HEK293 (cell line): ENCODE data around the gene EMP1.

Source experiments
- CTCF ChIA-PET: fragments of 350-600 bp; formaldehyde crosslinking; extraction: SDS; loops from one replicate; lab custom pipeline; 2021; ENCODE audit warnings: antibody characterized with exemption; lab: Yijun Ruan, JAX
- POLR2A ChIA-PET: fragments of 300-600 bp; formaldehyde crosslinking; extraction: SDS; loops from one replicate; lab custom pipeline; 2020; ENCODE audit warnings: antibody characterized with exemption, inconsistent platforms; lab: Yijun Ruan, JAX
- H3K27ac ChIP-seq: fragments of 200-500 bp; sonication (Bioruptor generic); 2 replicates; pipeline ENCODE4 v1.5.1; 2014; ENCODE audit warnings: low read depth, low read length, control low read depth, inconsistent platforms; ENCODE audit errors: extremely low read depth
- H3K36me3 ChIP-seq, 2 experiments: fragments of 200-500 bp in 1 of 2; sonication (Bioruptor generic) in 1 of 2; 1 replicate in 1 of 2; 2 replicates in 1 of 2; pipeline ENCODE4 v1.5.1; 2014 to 2017; ENCODE audit warnings: inconsistent platforms in 2 of 2, low read length in 2 of 2; ENCODE audit not compliant: control insufficient read depth in 2 of 2, insufficient read depth in 1 of 2
- H3K4me1 ChIP-seq: fragments of 200-500 bp; sonication (Bioruptor generic); 2 replicates; pipeline ENCODE4 v1.5.1; 2014; ENCODE audit warnings: mild to moderate bottlenecking, low read length, inconsistent platforms; ENCODE audit not compliant: control insufficient read depth, insufficient read depth
- H3K4me3 ChIP-seq: 2 replicates; pipeline ENCODE4 v1.5.1; 2011; ENCODE audit warnings: low read depth, mild to moderate bottlenecking, control low read depth, low read length, moderate library complexity
- H3K9me3 ChIP-seq: fragments of 200-500 bp; sonication (Bioruptor generic); 2 replicates; pipeline ENCODE4 v1.5.1; 2014; ENCODE audit warnings: low read depth, low read length, inconsistent platforms; ENCODE audit not compliant: control insufficient read depth, insufficient read depth
- GLI2 ChIP-seq: fragments of 450-650 bp; formaldehyde crosslinking; IDR thresholded peaks from 2 replicates; pipeline ENCODE4; 2017; ENCODE audit warnings: missing biosample characterization, missing genetic modification characterization, low read depth, borderline replicate concordance
- GLIS2 ChIP-seq: fragments of 450-650 bp; formaldehyde crosslinking; IDR thresholded peaks from 2 replicates; pipeline ENCODE4 v1.5.1; 2016; ENCODE audit warnings: missing biosample characterization, missing genetic modification characterization
- KLF7 ChIP-seq: fragments of 450-650 bp; formaldehyde crosslinking; IDR thresholded peaks from 2 replicates; pipeline ENCODE4 v1.5.1; 2016; ENCODE audit warnings: missing biosample characterization, missing genetic modification characterization, borderline replicate concordance
- MEIS1 ChIP-seq: sonication (generic); formaldehyde crosslinking; IDR thresholded peaks from 2 replicates; pipeline ENCODE4 v1.8.1; 2022; ENCODE audit warnings: missing genetic modification reagents, mild to moderate bottlenecking, borderline replicate concordance
- OVOL3 ChIP-seq: fragments of 450-650 bp; formaldehyde crosslinking; IDR thresholded peaks from 2 replicates; pipeline ENCODE4 v1.5.1; 2016; ENCODE audit warnings: missing biosample characterization, missing genetic modification characterization
- ZBTB20 ChIP-seq: fragments of 450-650 bp; formaldehyde crosslinking; IDR thresholded peaks from 2 replicates; pipeline ENCODE4 v1.5.1; 2016; ENCODE audit warnings: missing biosample characterization, missing genetic modification characterization
- ZBTB7A ChIP-seq: fragments of 450-650 bp; formaldehyde crosslinking; IDR thresholded peaks from 2 replicates; pipeline ENCODE4 v1.5.1; 2016; ENCODE audit warnings: low read depth, missing biosample characterization, missing genetic modification characterization
- ZEB2 ChIP-seq: fragments of 450-650 bp; formaldehyde crosslinking; IDR thresholded peaks from 2 replicates; pipeline ENCODE4 v1.5.1; 2016; ENCODE audit warnings: missing biosample characterization, missing genetic modification characterization
- ZNF157 ChIP-seq: fragments of 450-650 bp; formaldehyde crosslinking; IDR thresholded peaks from 2 replicates; pipeline ENCODE4 v1.5.1; 2016; ENCODE audit warnings: missing biosample characterization, missing genetic modification characterization
- ZNF2 ChIP-seq: fragments of 450-650 bp; formaldehyde crosslinking; IDR thresholded peaks from 2 replicates; pipeline ENCODE4 v1.5.1; 2016; ENCODE audit warnings: missing biosample characterization, missing genetic modification characterization
- ZNF391 ChIP-seq: fragments of 450-650 bp; formaldehyde crosslinking; IDR thresholded peaks from 2 replicates; pipeline ENCODE4 v1.5.1; 2016; ENCODE audit warnings: low read depth, missing biosample characterization, missing genetic modification characterization, borderline replicate concordance
- ZNF521 ChIP-seq: fragments of 450-650 bp; formaldehyde crosslinking; IDR thresholded peaks from 2 replicates; pipeline ENCODE4 v1.5.1; 2017; ENCODE audit warnings: missing biosample characterization, mild to moderate bottlenecking, missing genetic modification characterization
- ZNF610 ChIP-seq: fragments of 450-650 bp; formaldehyde crosslinking; IDR thresholded peaks from 2 replicates; pipeline ENCODE4 v1.5.1; 2016; ENCODE audit warnings: missing biosample characterization, missing genetic modification characterization, borderline replicate concordance
- ZNF623 ChIP-seq: fragments of 450-650 bp; formaldehyde crosslinking; IDR thresholded peaks from 2 replicates; pipeline ENCODE4 v1.5.1; 2016; ENCODE audit warnings: missing biosample characterization, missing genetic modification characterization
- ZNF843 ChIP-seq: fragments of 450-650 bp; formaldehyde crosslinking; IDR thresholded peaks from 2 replicates; pipeline ENCODE4 v1.5.1; 2016; ENCODE audit warnings: missing biosample characterization, missing genetic modification characterization
- TF ChIP-seq, protein P1 (sequence below): fragments of 450-650 bp; formaldehyde crosslinking; IDR thresholded peaks from 2 replicates; pipeline ENCODE4 v1.5.1; 2016; ENCODE audit warnings: missing biosample characterization, missing genetic modification characterization
- TF ChIP-seq, protein P2 (sequence below): fragments of 450-650 bp; formaldehyde crosslinking; IDR thresholded peaks from 2 replicates; pipeline ENCODE4 v1.5.1; 2016; ENCODE audit warnings: missing biosample characterization, missing genetic modification characterization
- TF ChIP-seq, protein P3 (sequence below): fragments of 450-650 bp; formaldehyde crosslinking; IDR thresholded peaks from 2 replicates; pipeline ENCODE4 v1.5.1; 2016; ENCODE audit warnings: missing biosample characterization, missing genetic modification characterization
- TF ChIP-seq, protein P4 (sequence below): fragments of 450-650 bp; formaldehyde crosslinking; IDR thresholded peaks from 2 replicates; pipeline ENCODE4 v1.5.0; 2017; ENCODE audit warnings: missing biosample characterization, missing genetic modification characterization, borderline replicate concordance

EMP1 gene

DNA sequence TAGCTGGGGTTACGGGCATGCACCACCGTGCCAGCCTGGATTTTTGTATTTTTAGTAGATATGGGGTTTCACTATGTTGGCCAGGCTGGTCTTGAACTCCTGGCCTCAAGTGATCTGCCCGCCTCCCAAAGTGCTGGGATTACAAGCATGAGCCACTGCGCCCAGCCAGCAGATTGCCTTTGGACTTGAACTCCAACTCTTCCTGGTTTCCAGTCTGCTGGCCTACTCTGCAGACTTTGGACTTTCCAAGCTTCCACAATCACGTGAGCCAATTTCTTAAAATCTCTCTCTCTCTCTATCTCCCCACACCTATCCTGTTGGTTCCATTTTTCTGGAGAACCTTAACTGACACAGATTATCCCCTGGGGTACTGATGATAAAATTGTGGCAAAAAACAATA lies 55.0 kb downstream of the EMP1 start:
- H3K4me3 ChIP-seq, result no peak overlapping the region
- no peak overlapping the region for H3K27ac ChIP-seq
- CTCF ChIA-PET, result no interaction called here
- H3K4me1 ChIP-seq, result peaks cover 3% of the 10 kb centered on the region; the same call in 1 of the 2 replicates
- no peaks in the 10 kb centered on the region for H3K9me3 ChIP-seq
- TF ChIP-seq, protein P1, sequence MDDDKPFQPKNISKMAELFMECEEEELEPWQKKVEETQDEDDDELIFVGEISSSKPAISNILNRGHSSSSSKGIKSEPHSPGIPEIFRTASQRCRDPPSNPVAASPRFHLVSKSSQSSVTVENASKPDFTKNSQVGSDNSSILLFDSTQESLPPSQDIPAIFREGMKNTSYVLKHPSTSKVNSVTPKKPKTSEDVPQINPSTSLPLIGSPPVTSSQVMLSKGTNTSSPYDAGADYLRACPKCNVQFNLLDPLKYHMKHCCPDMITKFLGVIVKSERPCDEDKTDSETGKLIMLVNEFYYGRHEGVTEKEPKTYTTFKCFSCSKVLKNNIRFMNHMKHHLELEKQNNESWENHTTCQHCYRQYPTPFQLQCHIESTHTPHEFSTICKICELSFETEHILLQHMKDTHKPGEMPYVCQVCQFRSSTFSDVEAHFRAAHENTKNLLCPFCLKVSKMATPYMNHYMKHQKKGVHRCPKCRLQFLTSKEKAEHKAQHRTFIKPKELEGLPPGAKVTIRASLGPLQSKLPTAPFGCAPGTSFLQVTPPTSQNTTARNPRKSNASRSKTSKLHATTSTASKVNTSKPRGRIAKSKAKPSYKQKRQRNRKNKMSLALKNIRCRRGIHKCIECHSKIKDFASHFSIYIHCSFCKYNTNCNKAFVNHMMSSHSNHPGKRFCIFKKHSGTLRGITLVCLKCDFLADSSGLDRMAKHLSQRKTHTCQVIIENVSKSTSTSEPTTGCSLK (tag by site-specific recombination), result no peak
- TF ChIP-seq ZNF521 (tag by site-specific recombination), result no peak
- TF ChIP-seq ZNF843 (tag by site-specific recombination), result no peak
- no peak for TF ChIP-seq ZNF157 (tag by site-specific recombination)
- no peak for TF ChIP-seq ZNF2 (tag by site-specific recombination)
- TF ChIP-seq ZBTB20 (tag by site-specific recombination), result no peak
- no peak for TF ChIP-seq ZEB2 (tag by site-specific recombination)
- no peak for TF ChIP-seq OVOL3 (tag by site-specific recombination)
- no peak for TF ChIP-seq MEIS1 (CRISPR knock-in tag)
- no peaks in the 10 kb centered on the region for H3K36me3 ChIP-seq
- POLR2A ChIA-PET, result no interaction called here

DNA sequence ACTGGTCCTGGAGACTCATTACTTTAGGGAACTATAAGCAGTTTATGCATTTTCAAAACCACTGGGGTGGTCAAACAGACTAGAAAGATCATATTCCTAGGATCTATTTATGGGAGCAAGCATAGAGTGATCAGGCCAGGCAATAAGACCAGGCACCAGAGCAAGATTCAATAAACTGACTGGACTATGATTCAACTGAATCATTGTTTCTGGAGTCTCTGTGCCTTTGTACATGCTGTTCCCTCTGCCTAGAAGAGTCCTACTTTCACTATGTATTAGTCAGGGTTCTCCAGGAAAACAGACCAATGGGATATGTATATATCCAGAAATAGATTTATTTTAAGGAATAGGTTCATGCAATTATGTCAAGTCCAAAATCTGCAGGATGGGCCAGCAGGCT lies 55.5 kb downstream of the EMP1 start:
- TF ChIP-seq, protein P2, sequence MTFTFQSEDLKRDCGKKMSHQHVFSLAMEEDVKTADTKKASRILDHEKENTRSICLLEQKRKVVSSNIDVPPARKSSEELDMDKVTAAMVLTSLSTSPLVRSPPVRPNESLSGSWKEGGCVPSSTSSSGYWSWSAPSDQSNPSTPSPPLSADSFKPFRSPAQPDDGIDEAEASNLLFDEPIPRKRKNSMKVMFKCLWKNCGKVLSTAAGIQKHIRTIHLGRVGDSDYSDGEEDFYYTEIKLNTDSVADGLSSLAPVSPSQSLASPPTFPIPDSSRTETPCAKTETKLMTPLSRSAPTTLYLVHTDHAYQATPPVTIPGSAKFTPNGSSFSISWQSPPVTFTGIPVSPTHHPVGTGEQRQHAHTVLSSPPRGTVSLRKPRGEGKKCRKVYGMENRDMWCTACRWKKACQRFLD, result no peak
- no peak for TF ChIP-seq ZNF623 (tag by site-specific recombination)
- no peak for TF ChIP-seq KLF7 (tag by site-specific recombination)
- TF ChIP-seq GLIS2 (tag by site-specific recombination), result no peak
- TF ChIP-seq ZNF391 (tag by site-specific recombination), result no peak
- TF ChIP-seq, protein P3, sequence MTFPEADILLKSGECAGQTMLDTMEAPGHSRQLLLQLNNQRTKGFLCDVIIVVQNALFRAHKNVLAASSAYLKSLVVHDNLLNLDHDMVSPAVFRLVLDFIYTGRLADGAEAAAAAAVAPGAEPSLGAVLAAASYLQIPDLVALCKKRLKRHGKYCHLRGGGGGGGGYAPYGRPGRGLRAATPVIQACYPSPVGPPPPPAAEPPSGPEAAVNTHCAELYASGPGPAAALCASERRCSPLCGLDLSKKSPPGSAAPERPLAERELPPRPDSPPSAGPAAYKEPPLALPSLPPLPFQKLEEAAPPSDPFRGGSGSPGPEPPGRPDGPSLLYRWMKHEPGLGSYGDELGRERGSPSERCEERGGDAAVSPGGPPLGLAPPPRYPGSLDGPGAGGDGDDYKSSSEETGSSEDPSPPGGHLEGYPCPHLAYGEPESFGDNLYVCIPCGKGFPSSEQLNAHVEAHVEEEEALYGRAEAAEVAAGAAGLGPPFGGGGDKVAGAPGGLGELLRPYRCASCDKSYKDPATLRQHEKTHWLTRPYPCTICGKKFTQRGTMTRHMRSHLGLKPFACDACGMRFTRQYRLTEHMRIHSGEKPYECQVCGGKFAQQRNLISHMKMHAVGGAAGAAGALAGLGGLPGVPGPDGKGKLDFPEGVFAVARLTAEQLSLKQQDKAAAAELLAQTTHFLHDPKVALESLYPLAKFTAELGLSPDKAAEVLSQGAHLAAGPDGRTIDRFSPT (tag by site-specific recombination), result no peak
- no peak for TF ChIP-seq ZBTB7A (tag by site-specific recombination)
- no peak for TF ChIP-seq GLI2 (tag by site-specific recombination)
- TF ChIP-seq ZNF610 (tag by site-specific recombination), result no peak
- TF ChIP-seq, protein P4, sequence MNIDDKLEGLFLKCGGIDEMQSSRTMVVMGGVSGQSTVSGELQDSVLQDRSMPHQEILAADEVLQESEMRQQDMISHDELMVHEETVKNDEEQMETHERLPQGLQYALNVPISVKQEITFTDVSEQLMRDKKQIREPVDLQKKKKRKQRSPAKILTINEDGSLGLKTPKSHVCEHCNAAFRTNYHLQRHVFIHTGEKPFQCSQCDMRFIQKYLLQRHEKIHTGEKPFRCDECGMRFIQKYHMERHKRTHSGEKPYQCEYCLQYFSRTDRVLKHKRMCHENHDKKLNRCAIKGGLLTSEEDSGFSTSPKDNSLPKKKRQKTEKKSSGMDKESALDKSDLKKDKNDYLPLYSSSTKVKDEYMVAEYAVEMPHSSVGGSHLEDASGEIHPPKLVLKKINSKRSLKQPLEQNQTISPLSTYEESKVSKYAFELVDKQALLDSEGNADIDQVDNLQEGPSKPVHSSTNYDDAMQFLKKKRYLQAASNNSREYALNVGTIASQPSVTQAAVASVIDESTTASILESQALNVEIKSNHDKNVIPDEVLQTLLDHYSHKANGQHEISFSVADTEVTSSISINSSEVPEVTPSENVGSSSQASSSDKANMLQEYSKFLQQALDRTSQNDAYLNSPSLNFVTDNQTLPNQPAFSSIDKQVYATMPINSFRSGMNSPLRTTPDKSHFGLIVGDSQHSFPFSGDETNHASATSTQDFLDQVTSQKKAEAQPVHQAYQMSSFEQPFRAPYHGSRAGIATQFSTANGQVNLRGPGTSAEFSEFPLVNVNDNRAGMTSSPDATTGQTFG, result no peak
- Histone ChIP-seq H3K27ac (no peak overlapping the region), H3K36me3 (no peaks in the 10 kb centered on the region), H3K9me3 (no peaks in the 10 kb centered on the region), H3K4me1 (peaks cover 3% of the 10 kb centered on the region; the same call in 1 of the 2 replicates), H3K4me3 (no peak overlapping the region)
- ChIA-PET CTCF (interaction anchor here (0.6 kb wide), 1 partner anchor 233 kb away, joined by 3 read pairs; no protein-coding TSS in a partner anchor), POLR2A (no interaction called here)
